Lung (tissue), 12 donors: Measurements from ENCODE around the gene KLK14. TPM values are rescaled to one million over a fixed set of nuclear protein-coding genes. Genes with fewer than 3 reads are reported as not detected.
A peak's percentile ranks its signal among the peaks of the same experiment; 100 is the strongest.

Experiments
- ATAC-seq: fragments of 200-7000 bp; cut with Tn5 transposase; one replicate; pipeline ENCODE4 v1.9.1; 2020; ENCODE audit warnings: moderate number of reproducible peaks; ENCODE audit not compliant: insufficient read depth, low FRiP score
- DNase-seq, 3 donors: peaks; one replicate each; pipeline ENCODE4 v3.0.0-alpha.2; 2013 to 2017
- H3K27ac ChIP-seq, 2 donors: one replicate each; pipeline ENCODE4 v1.5.1; 2013; ENCODE audit warnings: mild to moderate bottlenecking in 2 of 2, moderate library complexity in 2 of 2, control low read depth in 1 of 2, inconsistent platforms in 1 of 2, low read depth in 1 of 2, low read length in 1 of 2
- H3K27me3 ChIP-seq, 3 donors: one replicate each; pipeline ENCODE4 v1.5.1; 2013; ENCODE audit warnings: low read length in 2 of 3; ENCODE audit not compliant: control insufficient read depth in 3 of 3, insufficient read depth in 3 of 3
- H3K36me3 ChIP-seq, 4 donors: one replicate each; pipeline ENCODE4 v1.5.1; 2013; ENCODE audit warnings: low read length in 4 of 4, mild to moderate bottlenecking in 1 of 4, moderate library complexity in 1 of 4; ENCODE audit not compliant: control insufficient read depth in 4 of 4, insufficient read depth in 4 of 4
- H3K4me1 ChIP-seq, 5 donors: one replicate each; pipeline ENCODE4 v1.5.1; 2013; ENCODE audit warnings: low read length in 5 of 5, mild to moderate bottlenecking in 2 of 5, moderate library complexity in 1 of 5; ENCODE audit not compliant: control insufficient read depth in 5 of 5, insufficient read depth in 5 of 5
- H3K4me3 ChIP-seq: one replicate; pipeline ENCODE4 v1.5.1; 2013; ENCODE audit warnings: mild to moderate bottlenecking, control low read depth, moderate library complexity
- H3K9ac ChIP-seq, 2 donors: one replicate each; pipeline ENCODE4 v1.5.1; 2013; ENCODE audit warnings: low read length in 2 of 2, control low read depth in 1 of 2; ENCODE audit not compliant: insufficient read depth in 1 of 2
- H3K9me3 ChIP-seq, 4 donors: one replicate each; pipeline ENCODE4 v1.5.1; 2013; ENCODE audit warnings: low read length in 3 of 4, mild to moderate bottlenecking in 1 of 4, moderate library complexity in 1 of 4; ENCODE audit not compliant: control insufficient read depth in 4 of 4, insufficient read depth in 3 of 4
- CTCF ChIP-seq: IDR thresholded peaks from 2 replicates; pipeline ENCODE4 v1.5.1; 2012; ENCODE audit warnings: mild to moderate bottlenecking; ENCODE audit errors: control extremely low read depth, extremely low read depth
- WGBS, 2 donors: extraction: QIAGEN DNeasy Blood & Tissue Kit; methylation state at CpG; one replicate each; pipeline ENCODE4 v1.1.7; 2013; 5-methylcytosine and 5-hydroxymethylcytosine counted together
- polyA plus RNA-seq, 2 donors: library from polyadenylated mRNA; stranded (reverse); fragments of 200-250 nt; gene quantifications; one replicate each; pipeline ENCODE4 v1.2.1, GENCODE V29; 2013
- total RNA-seq, 2 donors: library from RNA; depleted of rRNA in 1 of 2; stranded (reverse); fragments of >200 nt in 1 of 2; gene quantifications; one replicate each; pipeline ENCODE4 v1.2.1, GENCODE V29; 2014 to 2021
- donor health status: control.
- donor health status: control.
- donor health status: Bipolar disorder and iron deficiency.
- donor health status: healthy.
- donor health status: DM: yes; HTN: yes; CAD: no.

Gene KLK14
- total and polyA plus RNA-seq, 4 donors, result 0.46 to 3.9 (median 0.89) TPM

DNA sequence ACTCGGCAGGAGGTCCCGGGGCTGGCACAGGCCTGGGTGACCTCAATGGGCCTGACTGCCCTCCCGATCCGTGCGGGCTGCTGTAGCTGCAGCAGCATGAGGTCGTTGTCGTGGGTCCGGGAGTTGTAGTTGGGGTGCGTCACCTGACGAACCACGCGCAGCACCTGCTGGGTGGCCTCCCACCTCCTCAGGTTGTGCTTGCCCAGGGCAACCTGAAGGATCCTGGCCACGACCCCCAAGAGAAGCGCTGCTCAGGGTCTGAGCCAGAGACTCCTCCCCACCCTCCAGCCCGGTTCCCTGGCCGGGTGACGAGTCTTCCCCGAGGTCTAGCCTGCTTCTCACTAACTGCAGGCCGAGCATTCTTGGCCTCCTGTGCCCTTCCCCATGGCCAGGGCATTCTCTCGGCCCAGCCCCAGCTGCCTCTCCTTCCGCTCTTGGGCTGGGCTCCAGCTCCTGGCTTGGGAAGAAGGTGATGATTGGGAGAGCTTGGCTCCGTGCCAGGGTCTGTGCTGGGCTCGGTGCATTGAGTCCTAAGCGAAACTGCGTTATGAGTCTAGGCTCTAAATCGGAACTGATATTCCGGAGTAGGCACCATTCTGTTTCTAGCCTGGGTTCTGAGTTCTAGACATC, 3.1 kb downstream of the KLK14 start:
- peak in 1 of 3 donors; percentile 16 for DNase-seq
- H3K4me3 ChIP-seq, result no peak overlapping the region
- H3K36me3 ChIP-seq, result no peaks in the 10 kb centered on the region
- H3K27ac ChIP-seq, result no peak overlapping the region
- ATAC-seq, result no peak
- peaks cover 0 to 3% (median 0%) of the 10 kb centered on the region in 3 donors for H3K27me3 ChIP-seq
- no peak for TF ChIP-seq CTCF
- H3K4me1 ChIP-seq, result no peaks in the 10 kb centered on the region
- no peak overlapping the region for H3K9ac ChIP-seq
- 80 to 90% methylated on average over 27 of the region's 27 CpGs for WGBS, 2 donors
- H3K9me3 ChIP-seq, result peaks cover 0 to 1% (median 0%) of the 10 kb centered on the region in 4 donors

DNA sequence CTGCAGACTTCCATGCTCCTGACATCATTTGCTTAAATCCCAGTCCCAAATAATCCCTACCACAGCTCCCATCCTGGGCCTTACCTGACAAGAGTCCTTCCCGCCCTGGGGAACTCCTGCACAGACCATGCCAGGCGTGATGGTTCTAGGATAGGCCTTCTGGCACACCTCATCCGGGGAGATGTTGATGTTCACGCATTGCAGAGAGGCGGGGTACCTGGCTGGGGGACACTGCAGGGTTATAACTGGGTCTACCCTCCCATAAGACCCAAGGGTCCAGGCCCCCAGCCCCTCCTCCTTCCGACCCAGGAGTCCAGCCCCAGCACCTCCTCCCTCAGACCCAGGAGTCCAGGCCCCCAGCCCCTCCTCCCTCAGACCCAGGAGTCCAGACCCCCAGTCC, 4.0 kb downstream of the KLK14 start:
- H3K9me3 ChIP-seq, result peaks cover 0 to 2% (median under 1%) of the 10 kb centered on the region in 4 donors
- H3K4me1 ChIP-seq, result no peaks in the 10 kb centered on the region
- DNase-seq, result no peak
- no peak for ATAC-seq
- H3K27ac ChIP-seq, result no peak overlapping the region
- no peak for TF ChIP-seq CTCF
- no peaks in the 10 kb centered on the region for H3K36me3 ChIP-seq
- H3K9ac ChIP-seq, result no peak overlapping the region
- no peak overlapping the region for H3K4me3 ChIP-seq
- H3K27me3 ChIP-seq, result peaks cover 0 to 3% (median 0%) of the 10 kb centered on the region in 3 donors
- WGBS, 2 donors, result 88 to 95% methylated on average over 6 of the region's 6 CpGs

- WGBS, 2 donors, result 67% methylated on average over 6 of the region's 6 CpGs
- Histone ChIP-seq H3K4me3 (no peak overlapping the region), H3K9me3 (peaks cover 0 to 3% (median 2%) of the 10 kb centered on the region in 4 donors), H3K36me3 (no peaks in the 10 kb centered on the region), H3K9ac (no peak overlapping the region), H3K4me1 (no peaks in the 10 kb centered on the region), H3K27ac (no peak overlapping the region), H3K27me3 (peaks cover 0 to 3% (median 0%) of the 10 kb centered on the region in 3 donors)
- DNase-seq, result no peak
- no peak for TF ChIP-seq CTCF
- no peak for ATAC-seq
Measured at GRCh38 chr19:51078104-51078503, 4.6 kb downstream of the KLK14 start.
